ENCODE results near the gene LHFPL6.

Gene LHFPL6

DNA sequence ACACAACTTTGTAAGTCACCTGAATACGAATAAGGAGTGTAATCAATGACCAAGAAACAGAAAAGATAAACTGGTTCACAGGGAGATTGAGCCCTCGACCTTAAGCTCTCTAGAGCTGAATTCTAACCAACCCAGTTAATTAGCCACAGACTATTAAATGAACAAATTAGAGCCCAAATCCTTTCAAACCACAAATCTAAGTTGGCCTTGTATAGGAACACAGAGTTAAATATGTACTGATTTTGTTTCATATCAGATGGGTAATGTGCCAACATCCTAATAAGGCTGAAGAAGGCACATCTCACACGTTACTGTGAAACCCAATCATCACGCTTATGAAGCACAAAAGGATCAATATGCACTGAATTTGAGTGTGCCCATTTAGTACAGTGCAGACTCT, 156.1 kb downstream of the LHFPL6 start:
- H3K36me3 ChIP-seq (ENCODE audit: low read depth) = no peaks in the 10 kb centered on the region
- H3K27ac ChIP-seq (ENCODE audit: poor library complexity, severe bottlenecking) = no peak overlapping the region
- ATAC-seq (ENCODE audit: low read depth) (no peak), DNase-seq (ENCODE audit: low spot score) (no peak)
- TF ChIP-seq, protein P1, sequence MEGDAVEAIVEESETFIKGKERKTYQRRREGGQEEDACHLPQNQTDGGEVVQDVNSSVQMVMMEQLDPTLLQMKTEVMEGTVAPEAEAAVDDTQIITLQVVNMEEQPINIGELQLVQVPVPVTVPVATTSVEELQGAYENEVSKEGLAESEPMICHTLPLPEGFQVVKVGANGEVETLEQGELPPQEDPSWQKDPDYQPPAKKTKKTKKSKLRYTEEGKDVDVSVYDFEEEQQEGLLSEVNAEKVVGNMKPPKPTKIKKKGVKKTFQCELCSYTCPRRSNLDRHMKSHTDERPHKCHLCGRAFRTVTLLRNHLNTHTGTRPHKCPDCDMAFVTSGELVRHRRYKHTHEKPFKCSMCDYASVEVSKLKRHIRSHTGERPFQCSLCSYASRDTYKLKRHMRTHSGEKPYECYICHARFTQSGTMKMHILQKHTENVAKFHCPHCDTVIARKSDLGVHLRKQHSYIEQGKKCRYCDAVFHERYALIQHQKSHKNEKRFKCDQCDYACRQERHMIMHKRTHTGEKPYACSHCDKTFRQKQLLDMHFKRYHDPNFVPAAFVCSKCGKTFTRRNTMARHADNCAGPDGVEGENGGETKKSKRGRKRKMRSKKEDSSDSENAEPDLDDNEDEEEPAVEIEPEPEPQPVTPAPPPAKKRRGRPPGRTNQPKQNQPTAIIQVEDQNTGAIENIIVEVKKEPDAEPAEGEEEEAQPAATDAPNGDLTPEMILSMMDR (IDR thresholded peaks at IDR 0.05; ENCODE audit: poor library complexity, severe bottlenecking) = no peak
- no peaks in the 10 kb centered on the region for H3K9me3 ChIP-seq (ENCODE audit: severe bottlenecking)
- peaks cover 5% of the 10 kb centered on the region for H3K4me1 ChIP-seq (ENCODE audit: insufficient read depth, poor library complexity, severe bottlenecking)
- no peak overlapping the region for H3K4me3 ChIP-seq (ENCODE audit: severe bottlenecking)
- H3K27me3 ChIP-seq (ENCODE audit: insufficient read depth, poor library complexity, severe bottlenecking) = no peaks in the 10 kb centered on the region

DNA sequence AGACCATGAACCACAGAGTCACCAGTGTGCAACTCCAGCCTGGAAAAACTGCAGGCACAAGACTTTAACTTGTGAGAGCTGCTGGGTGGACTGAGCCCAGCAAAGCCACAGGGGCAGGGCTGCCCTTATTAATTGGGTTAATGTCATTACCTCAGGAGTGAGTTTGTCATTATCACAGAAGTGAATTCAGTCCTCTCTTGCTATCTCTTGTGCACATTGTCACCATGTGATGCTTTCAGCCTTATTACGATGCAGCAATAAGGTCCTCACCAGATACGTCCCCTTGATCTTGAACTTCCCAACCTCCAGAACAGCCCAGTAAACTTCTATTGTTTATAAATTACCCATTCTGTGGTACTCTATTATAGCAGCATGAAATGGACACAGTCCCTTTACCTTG, 158.1 kb downstream of the LHFPL6 start:
- ATAC-seq (ENCODE audit: low read depth) (no peak), DNase-seq (ENCODE audit: low spot score) (no peak)
- no peaks in the 10 kb centered on the region for H3K36me3 ChIP-seq (ENCODE audit: low read depth)
- H3K4me3 ChIP-seq (ENCODE audit: severe bottlenecking) = no peak overlapping the region
- H3K4me1 ChIP-seq (ENCODE audit: insufficient read depth, poor library complexity, severe bottlenecking) = no peaks in the 10 kb centered on the region
- TF ChIP-seq, protein P1 (IDR thresholded peaks at IDR 0.05; ENCODE audit: poor library complexity, severe bottlenecking) = no peak
- no peak overlapping the region for H3K27ac ChIP-seq (ENCODE audit: poor library complexity, severe bottlenecking)
- H3K9me3 ChIP-seq (ENCODE audit: severe bottlenecking) = no peaks in the 10 kb centered on the region
- H3K27me3 ChIP-seq (ENCODE audit: insufficient read depth, poor library complexity, severe bottlenecking) = no peaks in the 10 kb centered on the region

DNA sequence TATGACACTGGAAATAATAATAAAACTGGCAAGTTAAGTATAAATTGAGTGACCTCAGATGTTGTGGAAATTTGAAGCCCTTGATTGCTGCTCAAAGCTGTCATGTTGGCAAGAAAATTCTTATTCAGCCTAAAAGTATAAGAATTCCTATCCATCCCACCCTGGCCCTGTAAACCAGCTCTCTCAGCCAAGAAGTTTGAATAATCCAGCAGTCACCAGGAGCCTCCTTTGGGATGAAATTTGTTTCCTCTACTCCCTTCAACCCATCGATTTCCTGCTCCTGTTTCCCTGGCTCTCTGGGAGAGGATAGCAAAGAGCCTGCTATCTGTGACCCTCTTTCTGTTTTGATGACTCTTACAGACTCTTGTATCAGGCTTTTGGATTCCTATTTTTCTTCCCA, 169.3 kb downstream of the LHFPL6 start:
- TF ChIP-seq, protein P1 (IDR thresholded peaks at IDR 0.05; ENCODE audit: poor library complexity, severe bottlenecking) = no peak
- DNase-seq (ENCODE audit: low spot score) (no peak), ATAC-seq (ENCODE audit: low read depth) (no peak)
- no peak overlapping the region for H3K27ac ChIP-seq (ENCODE audit: poor library complexity, severe bottlenecking)
- no peak overlapping the region for H3K4me3 ChIP-seq (ENCODE audit: severe bottlenecking)
- H3K9me3 ChIP-seq (ENCODE audit: severe bottlenecking) = no peaks in the 10 kb centered on the region
- H3K4me1 ChIP-seq (ENCODE audit: insufficient read depth, poor library complexity, severe bottlenecking) = no peaks in the 10 kb centered on the region
- no peaks in the 10 kb centered on the region for H3K27me3 ChIP-seq (ENCODE audit: insufficient read depth, poor library complexity, severe bottlenecking)
- no peaks in the 10 kb centered on the region for H3K36me3 ChIP-seq (ENCODE audit: low read depth)

DNA sequence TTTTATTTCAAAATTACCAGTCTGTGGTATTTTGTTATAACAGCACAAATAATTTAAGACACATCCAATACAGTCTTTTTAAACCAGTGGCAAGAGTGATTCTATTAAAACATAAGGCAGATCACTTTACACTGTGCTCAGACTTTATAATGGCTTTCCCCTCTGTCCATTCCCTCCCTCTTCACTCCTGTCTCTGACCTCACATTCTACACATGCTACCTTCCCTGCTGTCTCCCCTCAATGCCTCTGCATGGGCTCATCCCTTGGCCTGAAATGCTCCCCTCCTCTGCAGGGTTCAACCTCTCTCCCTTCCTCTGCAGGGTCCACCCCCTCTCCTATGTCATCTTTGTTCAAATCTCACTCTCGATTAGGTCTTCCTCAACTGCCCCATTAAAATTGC, 170.8 kb downstream of the LHFPL6 start:
- DNase-seq (ENCODE audit: low spot score) (no peak), ATAC-seq (ENCODE audit: low read depth) (no peak)
- TF ChIP-seq, protein P1 (IDR thresholded peaks at IDR 0.05; ENCODE audit: poor library complexity, severe bottlenecking) = no peak
- Histone ChIP-seq H3K27me3 (ENCODE audit: insufficient read depth, poor library complexity, severe bottlenecking) (no peaks in the 10 kb centered on the region), H3K36me3 (ENCODE audit: low read depth) (no peaks in the 10 kb centered on the region), H3K4me3 (ENCODE audit: severe bottlenecking) (no peak overlapping the region), H3K27ac (ENCODE audit: poor library complexity, severe bottlenecking) (no peak overlapping the region), H3K9me3 (ENCODE audit: severe bottlenecking) (no peaks in the 10 kb centered on the region), H3K4me1 (ENCODE audit: insufficient read depth, poor library complexity, severe bottlenecking) (no peaks in the 10 kb centered on the region)

DNA sequence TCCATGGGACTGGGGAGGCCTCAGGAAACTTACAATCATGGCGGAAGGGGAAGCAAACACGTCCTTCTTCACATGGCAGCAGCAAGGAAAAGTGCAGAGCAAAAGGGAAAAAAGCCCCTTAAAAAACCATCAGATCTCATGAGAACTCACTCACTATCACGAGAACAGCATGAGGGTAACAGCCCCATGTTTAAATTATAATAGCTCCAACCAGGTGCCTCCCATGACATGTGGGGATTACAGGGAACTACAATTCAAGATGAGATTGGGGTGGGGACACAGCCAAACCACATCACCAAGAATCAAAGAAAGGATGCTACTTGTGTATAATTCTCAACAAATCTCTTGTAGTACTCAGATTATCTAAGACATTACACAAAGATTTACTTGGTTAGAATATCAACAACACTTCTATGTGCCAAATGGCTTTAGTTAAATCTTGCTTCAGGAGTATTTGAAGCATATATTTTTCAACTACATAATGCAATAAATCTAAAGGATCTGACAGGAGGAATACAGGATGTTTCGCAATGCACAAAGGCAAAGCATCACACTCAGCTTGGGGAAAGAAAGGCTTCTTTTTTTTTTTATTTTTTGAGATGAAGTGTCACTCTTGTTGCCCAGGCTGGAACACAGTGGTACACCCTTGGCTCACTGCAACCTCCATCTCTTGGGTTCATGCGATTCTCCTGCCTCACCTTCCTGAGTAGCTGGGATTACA, 180.0 kb downstream of the LHFPL6 start:
- TF ChIP-seq, protein P1 (IDR thresholded peaks at IDR 0.05; ENCODE audit: poor library complexity, severe bottlenecking) = no peak
- Histone ChIP-seq H3K9me3 (ENCODE audit: severe bottlenecking) (no peaks in the 10 kb centered on the region), H3K36me3 (ENCODE audit: low read depth) (no peaks in the 10 kb centered on the region), H3K27ac (ENCODE audit: poor library complexity, severe bottlenecking) (no peak overlapping the region), H3K27me3 (ENCODE audit: insufficient read depth, poor library complexity, severe bottlenecking) (no peaks in the 10 kb centered on the region), H3K4me1 (ENCODE audit: insufficient read depth, poor library complexity, severe bottlenecking) (no peaks in the 10 kb centered on the region), H3K4me3 (ENCODE audit: severe bottlenecking) (no peak overlapping the region)
- no peak for DNase-seq (ENCODE audit: low spot score)
- no peak for ATAC-seq (ENCODE audit: low read depth)
